DOHH2 (cell line): ENCODE results near the gene FILIP1.

Experiments used
- H3F3A ChIP-seq: fragments of 200-600 bp; sonication (generic), shearing (Covaris generic); 2 replicates; pipeline ENCODE4 v1.6.0; 2016; ENCODE audit warnings: antibody characterized with exemption, mild to moderate bottlenecking; ENCODE audit not compliant: control insufficient read depth, insufficient read depth
- H3K27ac ChIP-seq: fragments of 200-600 bp; sonication (generic); 2 replicates; pipeline ENCODE4 v1.5.1; 2014; ENCODE audit warnings: low read depth, mild to moderate bottlenecking, low read length, moderate library complexity
- H3K27me3 ChIP-seq: fragments of 200-600 bp; sonication (generic); 2 replicates; pipeline ENCODE4 v1.6.1; 2014; ENCODE audit warnings: mild to moderate bottlenecking, low read length, mixed read lengths; ENCODE audit not compliant: control insufficient read depth
- H3K36me3 ChIP-seq: fragments of 200-600 bp; sonication (generic); 2 replicates; pipeline ENCODE4 v1.6.1; 2014; ENCODE audit warnings: mild to moderate bottlenecking, low read length, moderate library complexity, mixed read lengths; ENCODE audit not compliant: control insufficient read depth
- H3K4me1 ChIP-seq: fragments of 200-600 bp; sonication (generic); 2 replicates; pipeline ENCODE4 v1.6.1; 2014; ENCODE audit warnings: mild to moderate bottlenecking, low read length, mixed read lengths; ENCODE audit not compliant: control insufficient read depth
- H3K4me2 ChIP-seq: fragments of 200-600 bp; sonication (generic); 2 replicates; pipeline ENCODE4 v1.6.0; 2014; ENCODE audit warnings: mild to moderate bottlenecking, low read length, moderate library complexity
- H3K4me3 ChIP-seq: fragments of 200-600 bp; sonication (generic); 2 replicates; pipeline ENCODE4 v1.5.1; 2014; ENCODE audit warnings: mild to moderate bottlenecking, low read length, mixed read lengths
- H3K79me2 ChIP-seq: fragments of 200-600 bp; sonication (generic); 2 replicates; pipeline ENCODE4 v1.6.1; 2014; ENCODE audit warnings: mild to moderate bottlenecking, low read length, mixed read lengths; ENCODE audit not compliant: control insufficient read depth
- H3K9me2 ChIP-seq: fragments of 200-600 bp; sonication (generic); replicated peaks from 2 replicates; pipeline ENCODE4 v1.6.1; 2014; ENCODE audit warnings: mild to moderate bottlenecking, low read length, mixed read lengths; ENCODE audit not compliant: control insufficient read depth
- H3K9me3 ChIP-seq: fragments of 200-600 bp; sonication (generic); 2 replicates; pipeline ENCODE4 v1.6.1; 2014; ENCODE audit warnings: antibody characterized with exemption, low read length, mixed read lengths; ENCODE audit not compliant: control insufficient read depth, insufficient read depth
- H4K20me1 ChIP-seq: fragments of 200-600 bp; sonication (generic); 2 replicates; pipeline ENCODE4 v1.6.0; 2014; ENCODE audit warnings: low read depth, mild to moderate bottlenecking, antibody characterized with exemption, low read length, moderate library complexity; ENCODE audit not compliant: control insufficient read depth, insufficient read depth
- CTCF ChIP-seq: fragments of 200-600 bp; sonication (generic); IDR thresholded peaks from one replicate; pipeline ENCODE4 v1.5.1; 2014; ENCODE audit warnings: antibody characterized with exemption, mild to moderate bottlenecking, low read depth, low read length; ENCODE audit not compliant: poor library complexity, severe bottlenecking
- EZH2phosphoT487 ChIP-seq: fragments of 200-600 bp; sonication (generic); IDR thresholded peaks from 2 replicates; pipeline ENCODE4 v1.6.1; 2017; ENCODE audit warnings: borderline replicate concordance, mild to moderate bottlenecking, antibody characterized with exemption, low read length, moderate library complexity, mixed read lengths

FILIP1 gene

DNA sequence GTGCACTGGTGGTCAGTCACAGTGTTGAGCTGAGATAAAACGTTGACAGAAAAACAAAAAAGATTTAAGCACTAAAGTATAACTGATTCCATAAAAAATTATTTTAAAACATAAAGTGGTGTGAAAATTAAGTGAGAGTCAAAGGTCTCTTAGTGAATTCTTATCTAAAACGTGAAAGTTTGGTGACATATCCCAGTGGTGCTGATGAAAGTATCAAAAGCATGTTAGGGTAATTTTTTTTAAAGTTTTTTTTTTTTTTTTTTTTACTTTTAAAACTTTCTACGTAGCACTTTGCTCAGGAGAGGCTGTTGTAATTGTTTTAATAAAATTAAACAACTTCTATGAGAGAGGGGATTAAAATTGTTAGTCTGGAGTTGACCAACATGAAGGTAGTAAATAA lies 143.4 kb downstream of the FILIP1 start:
- Histone ChIP-seq H3K4me1 (no peaks in the 10 kb centered on the region), H3K4me3 (no peak overlapping the region), H3K27ac (no peak overlapping the region), H3K36me3 (no peaks in the 10 kb centered on the region), H3K9me2 (no peaks in the 10 kb centered on the region), H3K9me3 (no peaks in the 10 kb centered on the region), H3K27me3 (peaks cover 26% of the 10 kb centered on the region), H3K4me2 (no peak overlapping the region), H3K79me2 (no peaks in the 10 kb centered on the region), H4K20me1 (no peaks in the 10 kb centered on the region), H3F3A (no peaks in the 10 kb centered on the region)
- TF ChIP-seq EZH2phosphoT487 (no peak), CTCF (no peak)

DNA sequence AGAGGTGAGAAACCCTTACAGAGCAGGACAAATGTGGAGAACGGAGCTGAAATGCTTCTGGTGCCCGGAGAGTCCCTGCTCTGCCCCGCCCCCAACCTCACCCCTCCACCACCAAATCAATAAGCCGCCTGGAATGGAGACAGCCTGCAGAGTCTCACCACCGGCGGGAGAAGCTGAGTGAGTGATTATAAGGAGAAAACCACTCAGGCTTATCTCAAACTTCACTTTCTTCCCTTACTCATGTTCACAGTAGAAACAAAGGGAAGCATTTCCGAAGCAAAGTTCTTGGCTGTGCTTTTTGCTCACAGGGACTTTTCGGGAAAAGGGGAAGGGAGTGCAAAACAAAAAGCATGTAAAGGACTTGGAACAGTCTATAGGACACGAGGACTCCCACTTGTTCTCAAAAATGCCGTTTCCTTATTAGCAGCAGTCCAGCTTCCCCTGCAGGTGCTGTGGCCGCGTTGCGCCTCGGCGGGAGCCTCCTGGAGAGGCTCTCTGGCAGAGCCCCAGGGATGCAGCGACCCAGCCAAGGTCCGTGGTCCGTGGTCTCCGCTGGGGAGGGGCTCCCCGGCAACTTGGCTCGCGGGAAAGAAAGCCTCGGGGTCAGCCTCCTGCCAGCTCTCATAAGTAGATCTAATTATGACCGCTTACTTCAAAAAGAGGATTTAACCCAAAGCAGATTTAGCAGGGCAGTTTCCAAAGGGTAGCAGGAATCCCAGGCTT lies 144.2 kb downstream of the FILIP1 start:
- H3F3A ChIP-seq: no peaks in the 10 kb centered on the region
- H3K4me1 ChIP-seq: no peaks in the 10 kb centered on the region
- no peaks in the 10 kb centered on the region for H3K36me3 ChIP-seq
- H3K79me2 ChIP-seq: no peaks in the 10 kb centered on the region
- H3K4me2 ChIP-seq: no peak overlapping the region
- TF ChIP-seq CTCF: no peak
- no peak for TF ChIP-seq EZH2phosphoT487
- H3K27me3 ChIP-seq: peaks cover 26% of the 10 kb centered on the region
- H3K9me2 ChIP-seq: no peaks in the 10 kb centered on the region
- H3K27ac ChIP-seq: no peak overlapping the region
- no peak overlapping the region for H3K4me3 ChIP-seq
- H4K20me1 ChIP-seq: no peaks in the 10 kb centered on the region
- no peaks in the 10 kb centered on the region for H3K9me3 ChIP-seq

DNA sequence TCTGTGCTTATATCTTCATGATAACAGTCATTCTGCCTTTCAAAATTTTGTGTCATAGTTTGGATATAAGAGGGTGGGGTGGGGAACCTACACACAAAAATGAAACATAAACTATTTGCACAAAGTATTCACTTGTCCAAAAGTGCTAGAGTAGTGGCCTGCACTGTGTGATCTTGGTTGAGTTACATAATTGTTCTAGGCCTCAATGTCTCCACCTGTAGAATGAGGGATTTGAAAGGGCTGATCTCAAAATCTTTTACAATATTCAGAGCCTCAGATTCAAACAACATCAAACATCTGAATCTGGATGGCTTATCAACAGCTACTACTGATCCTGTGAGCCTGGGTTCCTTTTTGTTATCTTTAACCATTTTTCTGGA lies 144.7 kb downstream of the FILIP1 start:
- Histone ChIP-seq H3K27me3 (peaks cover 26% of the 10 kb centered on the region), H3K9me2 (no peaks in the 10 kb centered on the region), H4K20me1 (no peaks in the 10 kb centered on the region), H3K9me3 (no peaks in the 10 kb centered on the region), H3K79me2 (no peaks in the 10 kb centered on the region), H3K36me3 (no peaks in the 10 kb centered on the region), H3K4me1 (no peaks in the 10 kb centered on the region), H3F3A (no peaks in the 10 kb centered on the region), H3K27ac (no peak overlapping the region), H3K4me3 (no peak overlapping the region), H3K4me2 (no peak overlapping the region)
- no peak for TF ChIP-seq CTCF
- TF ChIP-seq EZH2phosphoT487: no peak
